LNCaP clone FGC (cell line): Measurements from ENCODE around the gene SLC30A1.
A peak's percentile ranks its signal among the peaks of the same experiment; 100 is the strongest.

ENCODE experiments used
- DNase-seq: peaks from one replicate; pipeline ENCODE4 v3.0.0-alpha.2; 2011; ENCODE audit warnings: low read depth
- H3K4me3 ChIP-seq: 2 replicates; pipeline ENCODE4 v1.5.1; 2011; ENCODE audit warnings: mild to moderate bottlenecking, low read depth, low read length, control low read depth
- TF ChIP-seq, protein P1 (sequence below): IDR thresholded peaks from 2 replicates; pipeline ENCODE4 v1.5.1; 2012; ENCODE audit warnings: mild to moderate bottlenecking; ENCODE audit not compliant: control insufficient read depth, insufficient read depth; ENCODE audit errors: extremely low read depth

The SLC30A1 gene

DNA sequence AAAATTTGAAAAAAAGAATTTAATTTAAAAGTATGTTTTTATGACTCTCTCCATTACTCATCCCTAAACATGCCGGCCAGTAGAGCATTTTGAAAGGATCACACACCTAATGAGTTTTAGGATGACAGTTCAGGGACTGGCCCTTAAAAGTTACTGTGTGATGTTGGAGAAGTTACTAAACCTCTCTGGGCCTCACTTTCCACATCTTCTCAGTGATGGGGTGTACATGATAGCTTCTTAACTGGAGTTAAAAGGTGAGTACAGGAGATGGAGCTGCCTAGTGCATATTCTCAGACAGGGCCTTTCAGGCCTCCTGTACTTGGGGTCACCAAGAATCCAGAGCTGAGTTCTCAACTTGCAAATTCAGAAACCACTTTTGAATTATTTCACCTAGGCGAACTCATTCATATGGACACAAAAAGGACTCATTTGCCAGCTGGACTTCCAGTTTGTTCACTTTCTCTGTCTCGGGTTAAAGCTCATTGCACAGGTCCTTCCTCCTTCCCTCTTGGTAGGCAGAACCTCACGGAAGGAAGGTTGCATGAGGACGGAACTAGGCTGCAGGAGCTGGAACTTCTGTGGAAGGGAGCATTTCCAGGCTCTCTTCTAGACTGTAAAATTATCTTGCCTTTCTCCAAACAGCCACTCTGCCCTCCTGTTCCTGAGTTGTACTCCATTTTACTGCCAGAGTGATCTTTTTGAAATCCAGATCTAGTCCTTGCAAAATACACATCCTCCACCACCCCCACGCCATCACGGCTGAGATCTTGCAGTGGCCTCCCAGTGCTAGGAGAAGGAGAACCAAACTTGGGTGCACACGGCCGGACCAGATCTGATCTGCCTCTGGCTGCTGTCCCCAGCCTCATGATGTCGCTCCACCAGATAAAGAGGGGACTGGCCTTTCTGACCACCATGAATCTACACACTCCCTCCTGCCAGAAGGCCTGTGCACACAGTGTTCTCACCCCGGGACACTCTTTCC lies 4.3 kb upstream of the SLC30A1 start:
- TF ChIP-seq, protein P1, sequence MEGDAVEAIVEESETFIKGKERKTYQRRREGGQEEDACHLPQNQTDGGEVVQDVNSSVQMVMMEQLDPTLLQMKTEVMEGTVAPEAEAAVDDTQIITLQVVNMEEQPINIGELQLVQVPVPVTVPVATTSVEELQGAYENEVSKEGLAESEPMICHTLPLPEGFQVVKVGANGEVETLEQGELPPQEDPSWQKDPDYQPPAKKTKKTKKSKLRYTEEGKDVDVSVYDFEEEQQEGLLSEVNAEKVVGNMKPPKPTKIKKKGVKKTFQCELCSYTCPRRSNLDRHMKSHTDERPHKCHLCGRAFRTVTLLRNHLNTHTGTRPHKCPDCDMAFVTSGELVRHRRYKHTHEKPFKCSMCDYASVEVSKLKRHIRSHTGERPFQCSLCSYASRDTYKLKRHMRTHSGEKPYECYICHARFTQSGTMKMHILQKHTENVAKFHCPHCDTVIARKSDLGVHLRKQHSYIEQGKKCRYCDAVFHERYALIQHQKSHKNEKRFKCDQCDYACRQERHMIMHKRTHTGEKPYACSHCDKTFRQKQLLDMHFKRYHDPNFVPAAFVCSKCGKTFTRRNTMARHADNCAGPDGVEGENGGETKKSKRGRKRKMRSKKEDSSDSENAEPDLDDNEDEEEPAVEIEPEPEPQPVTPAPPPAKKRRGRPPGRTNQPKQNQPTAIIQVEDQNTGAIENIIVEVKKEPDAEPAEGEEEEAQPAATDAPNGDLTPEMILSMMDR, result no peak
- no peak for DNase-seq
- H3K4me3 ChIP-seq, result no peak overlapping the region

GRCh38 chr1:211581526-211581925 lies 2.6 kb upstream of the SLC30A1 start:
- TF ChIP-seq, protein P1, result no peak
- no peak for DNase-seq
- no peak overlapping the region for H3K4me3 ChIP-seq

DNA sequence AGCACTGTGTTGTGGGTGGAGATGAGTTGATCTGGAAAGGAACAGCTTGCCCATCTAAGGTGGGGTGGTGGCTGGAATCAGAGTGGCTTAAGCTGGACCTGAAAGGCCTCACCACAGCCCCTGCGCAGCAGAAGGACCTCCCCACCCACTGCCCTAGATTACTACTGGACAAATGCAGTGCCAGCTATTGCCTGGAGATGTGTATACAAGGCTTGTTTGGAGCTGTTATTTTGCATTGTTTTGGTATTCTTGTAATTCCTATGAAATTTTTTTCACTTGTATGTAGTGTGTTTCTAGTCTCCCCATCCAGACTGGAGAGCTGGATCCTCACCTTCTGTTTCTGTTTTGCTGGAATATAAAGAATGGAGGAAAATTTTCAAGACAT lies 1.3 kb upstream of the SLC30A1 start:
- TF ChIP-seq, protein P1, result no peak
- H3K4me3 ChIP-seq, result no peak overlapping the region
- no peak for DNase-seq

GRCh38 chr1:211579440-211580302 lies 710 bp upstream of the SLC30A1 start:
- TF ChIP-seq, protein P1, result no peak
- DNase-seq, result no peak
- peak overlapping the region; percentile 72 for H3K4me3 ChIP-seq

GRCh38 chr1:211577819-211578639 lies 932 bp downstream of the SLC30A1 start:
- no peak for DNase-seq
- TF ChIP-seq, protein P1, result peak; percentile 92
- H3K4me3 ChIP-seq, result peak overlapping the region; percentile 72

DNA sequence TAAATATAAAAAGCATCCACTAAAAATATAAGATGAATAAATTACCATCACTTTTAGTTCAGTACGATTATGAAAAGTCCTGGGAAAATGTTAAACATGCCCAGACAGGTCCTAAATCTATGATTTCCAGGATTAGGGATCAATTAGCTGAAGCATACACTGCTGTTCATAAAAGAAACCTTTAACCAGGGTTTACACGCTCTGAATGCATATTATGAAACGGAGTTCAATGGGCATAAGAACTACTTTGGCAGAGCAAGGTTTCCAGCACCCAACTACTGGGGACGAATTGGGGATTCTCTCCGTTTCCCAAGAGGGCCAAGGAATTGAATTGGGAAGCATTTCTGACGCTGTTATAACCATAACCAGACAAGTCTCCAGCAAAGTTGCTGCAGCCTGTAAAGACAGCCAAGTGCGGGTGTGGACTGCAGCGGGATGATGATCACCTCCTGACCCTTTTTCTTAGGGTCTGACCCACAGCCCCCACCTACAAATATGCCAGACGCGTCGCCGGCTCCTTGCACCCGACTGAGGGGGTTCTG lies 1.6 kb downstream of the SLC30A1 start:
- DNase-seq, result no peak
- TF ChIP-seq, protein P1, result no peak
- H3K4me3 ChIP-seq, result peak overlapping the region; percentile 72
